ENCODE results near the gene F5. TPM values are rescaled to one million over a fixed set of nuclear protein-coding genes. Genes with fewer than 3 reads are reported as not detected.

F5 gene
- total and polyA plus RNA-seq, 2 of the 13 experiments (the other 11 are each of a cell fraction or from before 2014, with no cell fraction given) = 38.3 to 64.0 TPM

GRCh38 chr1:169624912-169625311 lies 38.6 kb upstream of the F5 start (continued):
- no peak for TF ChIP-seq CENPBD1 (CRISPR knock-in tag; IDR thresholded peaks at IDR 0.05; ENCODE audit: borderline replicate concordance, low read depth)
- TF ChIP-seq ZNF607 (CRISPR knock-in tag; IDR thresholded peaks at IDR 0.05; ENCODE audit: borderline replicate concordance) = no peak
- TF ChIP-seq POGZ (CRISPR knock-in tag; IDR thresholded peaks at IDR 0.05) = no peak
- no peak for TF ChIP-seq AKAP8 (CRISPR knock-in tag; IDR thresholded peaks at IDR 0.05)
- no peak for TF ChIP-seq MLX (CRISPR knock-in tag; IDR thresholded peaks at IDR 0.05)
- no peak for TF ChIP-seq KLF6 (CRISPR knock-in tag; IDR thresholded peaks at IDR 0.05)

- no peaks in the 10 kb centered on the region for H3K9me3 ChIP-seq (ENCODE audit: low read length)
- no peaks in the 10 kb centered on the region for H3K36me3 ChIP-seq (replicated peaks in 1 of 2; ENCODE audit: control insufficient read depth in 1 of 2, insufficient read depth in 2 of 2, low read length in 2 of 2)
- no peaks in the 10 kb centered on the region for H4K20me1 ChIP-seq (ENCODE audit: insufficient read depth, low read length)
- CTCF ChIA-PET (ENCODE audit: low intra/inter-chr PET ratio, low total read pairs) = no interaction called here
- no peak overlapping the region for H3K4me3 ChIP-seq (replicated peaks in 1 of 3; ENCODE audit: insufficient read depth in 1 of 3, low read depth in 2 of 3, low read length in 3 of 3)
- FAIRE-seq = no peak
- TF ChIP-seq TFDP2 (CRISPR knock-in tag; IDR thresholded peaks at IDR 0.05) (no peak), ZFP36L1 (CRISPR knock-in tag; IDR thresholded peaks at IDR 0.05) (no peak), DMTF1 (CRISPR knock-in tag; IDR thresholded peaks at IDR 0.05) (no peak), ZNF878 (CRISPR knock-in tag; IDR thresholded peaks at IDR 0.05) (no peak), CHD2 (IDR thresholded peaks at IDR 0.05; ENCODE audit: low read depth, low read length) (no peak), ARNTL (CRISPR knock-in tag; IDR thresholded peaks at IDR 0.05) (no peak), MIXL1 (CRISPR knock-in tag; IDR thresholded peaks at IDR 0.05) (no peak), REXO4 (CRISPR knock-in tag; IDR thresholded peaks at IDR 0.05; ENCODE audit: borderline replicate concordance) (no peak), ZBTB14 (CRISPR knock-in tag; IDR thresholded peaks at IDR 0.05) (no peak)
- H3K27ac ChIP-seq (ENCODE audit: extremely low read length, insufficient read depth, low read length) = no peak overlapping the region
- intact Hi-C loops (cut with micrococcal nuclease; ENCODE audit: unreplicated experiment) = no loop called here
- BruUV-seq (replicated peaks) = no TSS peak
- ATAC-seq = no peak
- H2AFZ ChIP-seq (ENCODE audit: low read length) = no peak overlapping the region
- H3K79me2 ChIP-seq (ENCODE audit: insufficient read depth, low read length) = no peaks in the 10 kb centered on the region
- POLR2A ChIA-PET = no interaction called here
- H3K4me1 ChIP-seq (ENCODE audit: insufficient read depth, low read length) = no peaks in the 10 kb centered on the region
- H3K27me3 ChIP-seq (ENCODE audit: control insufficient read depth in 1 of 2, insufficient read depth in 2 of 2, low read length in 2 of 2) = peaks cover 2 to 8% of the 10 kb centered on the region in 2 experiments; a peak in 1 of 5 replicates
- no peak overlapping the region for H3K4me2 ChIP-seq (ENCODE audit: low read depth, low read length)
- DNase-seq (ENCODE audit: low spot score) = no peak
- in situ Hi-C loops (cut with HindIII; ENCODE audit: extremely low pct_ligation_motif_present, low pct_unique_long_range_greater_than_20kb) = no loop called here
- H3K9ac ChIP-seq (ENCODE audit: insufficient read depth, low read depth, low read length) = no peak overlapping the region
Observed at GRCh38 chr1:169624122-169624521, 37.8 kb upstream of the F5 start.

All from HepG2 (cell line).